ENCODE results near the gene SH2D1A.

The SH2D1A gene

GRCh38 chrX:124354648-124355047 is 8.3 kb downstream of the SH2D1A start:
- no peaks in the 10 kb centered on the region for H3K4me1 ChIP-seq (ENCODE audit: control insufficient read depth, insufficient read depth, low read length, poor library complexity, severe bottlenecking)
- WGBS, 2 experiments (ENCODE audit: insufficient coverage in 2 of 2) = 57 to 100% methylated on average over 1 of the region's 2 CpGs

GRCh38 chrX:124358800-124359383 is 12.5 kb downstream of the SH2D1A start:
- H3K9me3 ChIP-seq (ENCODE audit: control insufficient read depth, low read length) = no peaks in the 10 kb centered on the region
- H3K4me3 ChIP-seq (ENCODE audit: extremely low read depth, insufficient read depth, low read length, poor library complexity, severe bottlenecking) = no peak overlapping the region
- H3K27ac ChIP-seq (ENCODE audit: low read depth, low read length, severe bottlenecking) = no peak overlapping the region
- no CpG with 5 or more reads among the region's 3 CpGs for WGBS, 2 experiments (ENCODE audit: insufficient coverage in 2 of 2)
- no peaks in the 10 kb centered on the region for H3K36me3 ChIP-seq (ENCODE audit: control insufficient read depth, insufficient read depth, low read length)
- H3K4me1 ChIP-seq (ENCODE audit: control insufficient read depth, insufficient read depth, low read length, poor library complexity, severe bottlenecking) = no peaks in the 10 kb centered on the region

More at GRCh38 chrX:124354648-124355047, 8.3 kb downstream of the SH2D1A start:
- Histone ChIP-seq H3K27ac (ENCODE audit: low read depth, low read length, severe bottlenecking) (no peak overlapping the region), H3K36me3 (ENCODE audit: control insufficient read depth, insufficient read depth, low read length) (no peaks in the 10 kb centered on the region), H3K4me3 (ENCODE audit: extremely low read depth, insufficient read depth, low read length, poor library complexity, severe bottlenecking) (no peak overlapping the region), H3K9me3 (ENCODE audit: control insufficient read depth, low read length) (no peaks in the 10 kb centered on the region)

- no peak overlapping the region for H3K4me3 ChIP-seq (ENCODE audit: extremely low read depth, insufficient read depth, low read length, poor library complexity, severe bottlenecking)
- H3K9me3 ChIP-seq (ENCODE audit: control insufficient read depth, low read length) = no peaks in the 10 kb centered on the region
- 71% methylated on average over 1 of the region's 2 CpGs; no CpG with 5 or more reads in 1 of the 2 experiments for whole genome bisulfite sequencing, 2 experiments (ENCODE audit: insufficient coverage in 2 of 2)
- H3K27ac ChIP-seq (ENCODE audit: low read depth, low read length, severe bottlenecking) = no peak overlapping the region
- H3K4me1 ChIP-seq (ENCODE audit: control insufficient read depth, insufficient read depth, low read length, poor library complexity, severe bottlenecking) = no peaks in the 10 kb centered on the region
- no peaks in the 10 kb centered on the region for H3K36me3 ChIP-seq (ENCODE audit: control insufficient read depth, insufficient read depth, low read length)
Measured at GRCh38 chrX:124362072-124362471, 15.7 kb downstream of the SH2D1A start.

- Histone ChIP-seq H3K4me3 (ENCODE audit: extremely low read depth, insufficient read depth, low read length, poor library complexity, severe bottlenecking) (no peak overlapping the region), H3K4me1 (ENCODE audit: control insufficient read depth, insufficient read depth, low read length, poor library complexity, severe bottlenecking) (no peaks in the 10 kb centered on the region), H3K27ac (ENCODE audit: low read depth, low read length, severe bottlenecking) (no peak overlapping the region), H3K9me3 (ENCODE audit: control insufficient read depth, low read length) (no peaks in the 10 kb centered on the region), H3K36me3 (ENCODE audit: control insufficient read depth, insufficient read depth, low read length) (no peaks in the 10 kb centered on the region)
- WGBS, 2 experiments (ENCODE audit: insufficient coverage in 2 of 2) = no CpG with 5 or more reads among the region's 1 CpG
Measured at GRCh38 chrX:124362761-124363160, 16.4 kb downstream of the SH2D1A start.

GRCh38 chrX:124369722-124370121 is 23.4 kb downstream of the SH2D1A start:
- H3K9me3 ChIP-seq (ENCODE audit: control insufficient read depth, low read length) = no peaks in the 10 kb centered on the region
- H3K27ac ChIP-seq (ENCODE audit: low read depth, low read length, severe bottlenecking) = no peak overlapping the region
- no peak overlapping the region for H3K4me3 ChIP-seq (ENCODE audit: extremely low read depth, insufficient read depth, low read length, poor library complexity, severe bottlenecking)
- no peaks in the 10 kb centered on the region for H3K36me3 ChIP-seq (ENCODE audit: control insufficient read depth, insufficient read depth, low read length)
- no peaks in the 10 kb centered on the region for H3K4me1 ChIP-seq (ENCODE audit: control insufficient read depth, insufficient read depth, low read length, poor library complexity, severe bottlenecking)

- H3K36me3 ChIP-seq (ENCODE audit: control insufficient read depth, insufficient read depth, low read length) = no peaks in the 10 kb centered on the region
Measured at GRCh38 chrX:124373348-124373747, 27.0 kb downstream of the SH2D1A start.

GRCh38 chrX:124378643-124379042 is 32.3 kb downstream of the SH2D1A start:
- Histone ChIP-seq H3K27ac (ENCODE audit: low read depth, low read length, severe bottlenecking) (no peak overlapping the region), H3K4me1 (ENCODE audit: control insufficient read depth, insufficient read depth, low read length, poor library complexity, severe bottlenecking) (no peaks in the 10 kb centered on the region), H3K4me3 (ENCODE audit: extremely low read depth, insufficient read depth, low read length, poor library complexity, severe bottlenecking) (no peak overlapping the region), H3K9me3 (ENCODE audit: control insufficient read depth, low read length) (no peaks in the 10 kb centered on the region), H3K36me3 (ENCODE audit: control insufficient read depth, insufficient read depth, low read length) (no peaks in the 10 kb centered on the region)
- WGBS, 2 experiments (ENCODE audit: insufficient coverage in 2 of 2) = 83% methylated on average over 1 of the region's 4 CpGs; no CpG with 5 or more reads in 1 of the 2 experiments

More at GRCh38 chrX:124373348-124373747, 27.0 kb downstream of the SH2D1A start:
- no CpG with 5 or more reads among the region's 1 CpG for WGBS, 2 experiments (ENCODE audit: insufficient coverage in 2 of 2)
- Histone ChIP-seq H3K4me3 (ENCODE audit: extremely low read depth, insufficient read depth, low read length, poor library complexity, severe bottlenecking) (no peak overlapping the region), H3K27ac (ENCODE audit: low read depth, low read length, severe bottlenecking) (no peak overlapping the region), H3K4me1 (ENCODE audit: control insufficient read depth, insufficient read depth, low read length, poor library complexity, severe bottlenecking) (no peaks in the 10 kb centered on the region), H3K9me3 (ENCODE audit: control insufficient read depth, low read length) (no peaks in the 10 kb centered on the region)

GRCh38 chrX:124383354-124383753 is 37.0 kb downstream of the SH2D1A start:
- H3K9me3 ChIP-seq (ENCODE audit: control insufficient read depth, low read length) = no peaks in the 10 kb centered on the region
- H3K27ac ChIP-seq (ENCODE audit: low read depth, low read length, severe bottlenecking) = no peak overlapping the region
- no peak overlapping the region for H3K4me3 ChIP-seq (ENCODE audit: extremely low read depth, insufficient read depth, low read length, poor library complexity, severe bottlenecking)
- no peaks in the 10 kb centered on the region for H3K4me1 ChIP-seq (ENCODE audit: control insufficient read depth, insufficient read depth, low read length, poor library complexity, severe bottlenecking)
- WGBS, 2 experiments (ENCODE audit: insufficient coverage in 2 of 2) = 100% methylated on average over 2 of the region's 4 CpGs; no CpG with 5 or more reads in 1 of the 2 experiments
- H3K36me3 ChIP-seq (ENCODE audit: control insufficient read depth, insufficient read depth, low read length) = no peaks in the 10 kb centered on the region

- Histone ChIP-seq H3K27ac (ENCODE audit: low read depth, low read length, severe bottlenecking) (no peak overlapping the region), H3K9me3 (ENCODE audit: control insufficient read depth, low read length) (no peaks in the 10 kb centered on the region), H3K4me1 (ENCODE audit: control insufficient read depth, insufficient read depth, low read length, poor library complexity, severe bottlenecking) (no peaks in the 10 kb centered on the region), H3K4me3 (ENCODE audit: extremely low read depth, insufficient read depth, low read length, poor library complexity, severe bottlenecking) (no peak overlapping the region), H3K36me3 (ENCODE audit: control insufficient read depth, insufficient read depth, low read length) (no peaks in the 10 kb centered on the region)
- 86 to 89% methylated on average over 2 of the region's 6 CpGs for WGBS, 2 experiments (ENCODE audit: insufficient coverage in 2 of 2)
Measured at GRCh38 chrX:124386401-124386800, 40.0 kb downstream of the SH2D1A start.

GRCh38 chrX:124388562-124388961 is 42.2 kb downstream of the SH2D1A start:
- Histone ChIP-seq H3K9me3 (ENCODE audit: control insufficient read depth, low read length) (no peaks in the 10 kb centered on the region), H3K36me3 (ENCODE audit: control insufficient read depth, insufficient read depth, low read length) (no peaks in the 10 kb centered on the region), H3K27ac (ENCODE audit: low read depth, low read length, severe bottlenecking) (no peak overlapping the region), H3K4me3 (ENCODE audit: extremely low read depth, insufficient read depth, low read length, poor library complexity, severe bottlenecking) (no peak overlapping the region), H3K4me1 (ENCODE audit: control insufficient read depth, insufficient read depth, low read length, poor library complexity, severe bottlenecking) (no peaks in the 10 kb centered on the region)
- WGBS, 2 experiments (ENCODE audit: insufficient coverage in 2 of 2) = no CpG with 5 or more reads among the region's 2 CpGs

- H3K4me3 ChIP-seq (ENCODE audit: extremely low read depth, insufficient read depth, low read length, poor library complexity, severe bottlenecking) = no peak overlapping the region
- H3K9me3 ChIP-seq (ENCODE audit: control insufficient read depth, low read length) = no peaks in the 10 kb centered on the region
- H3K4me1 ChIP-seq (ENCODE audit: control insufficient read depth, insufficient read depth, low read length, poor library complexity, severe bottlenecking) = no peaks in the 10 kb centered on the region
- 100% methylated on average over 1 to 2 of the region's 3 CpGs for WGBS, 2 experiments (ENCODE audit: insufficient coverage in 2 of 2)
- no peaks in the 10 kb centered on the region for H3K36me3 ChIP-seq (ENCODE audit: control insufficient read depth, insufficient read depth, low read length)
- H3K27ac ChIP-seq (ENCODE audit: low read depth, low read length, severe bottlenecking) = no peak overlapping the region
Measured at GRCh38 chrX:124392794-124393193, 46.4 kb downstream of the SH2D1A start.
